HG03280 (cell line): ENCODE data around the gene CBFB.

Experiments used
- ATAC-seq: cut with Tn5 transposase; IDR thresholded peaks from one replicate; pipeline ENCODE4 v1.9.1; 2021; ENCODE audit warnings: mild to moderate bottlenecking, moderate library complexity; ENCODE audit not compliant: unreplicated experiment

Gene CBFB

GRCh38 chr16:67091906-67092566 lies 63.1 kb downstream of the CBFB start:
- no peak for ATAC-seq

GRCh38 chr16:67093098-67093726 lies 64.3 kb downstream of the CBFB start:
- ATAC-seq: no peak

- no peak for ATAC-seq
Measured at GRCh38 chr16:67098599-67098998, 69.7 kb downstream of the CBFB start.

- ATAC-seq: no peak
Measured at GRCh38 chr16:67100569-67101310, 71.8 kb downstream of the CBFB start.

- no peak for ATAC-seq
Measured at GRCh38 chr16:67101311-67102082, 72.5 kb downstream of the CBFB start.

- ATAC-seq: no peak
Measured at GRCh38 chr16:67104061-67104460, 75.1 kb downstream of the CBFB start.

GRCh38 chr16:67104845-67105244 lies 75.9 kb downstream of the CBFB start:
- no peak for ATAC-seq

GRCh38 chr16:67105246-67105645 lies 76.3 kb downstream of the CBFB start:
- ATAC-seq: no peak

- ATAC-seq: no peak
Measured at GRCh38 chr16:67105881-67106280, 76.9 kb downstream of the CBFB start.

GRCh38 chr16:67108489-67108888 lies 79.5 kb downstream of the CBFB start:
- ATAC-seq: no peak

GRCh38 chr16:67108931-67109406 lies 80.0 kb downstream of the CBFB start:
- ATAC-seq: no peak

GRCh38 chr16:67109407-67110135 lies 80.6 kb downstream of the CBFB start, which contains the start of gene PHAF1:
Gene PHAF1, plus strand, starts transcription at chr16:67109941. Its CDS starts 235 bp downstream, at chr16:67110176.
- ATAC-seq: peak; percentile 86

GRCh38 chr16:67111951-67112444 lies 83.0 kb downstream of the CBFB start:
- no peak for ATAC-seq

GRCh38 chr16:67112591-67113399 lies 83.8 kb downstream of the CBFB start:
- ATAC-seq: no peak

- no peak for ATAC-seq
Measured at GRCh38 chr16:67114793-67115192, 85.8 kb downstream of the CBFB start.

- ATAC-seq: no peak
Measured at GRCh38 chr16:67115639-67116038, 86.7 kb downstream of the CBFB start.

GRCh38 chr16:67116388-67117311 lies 87.7 kb downstream of the CBFB start:
- no peak for ATAC-seq

- ATAC-seq: no peak
Measured at GRCh38 chr16:67117716-67118115, 88.8 kb downstream of the CBFB start.
